Liver (tissue), 3 donors: ENCODE data around the gene INHBC.
A peak's percentile ranks its signal among the peaks of the same experiment; 100 is the strongest.

Experiments used
- EGR1 ChIP-seq, 2 donors: IDR thresholded peaks; 2 replicates each; pipeline ENCODE4 v1.6.1; 2016 to 2018; ENCODE audit warnings: antibody characterized with exemption in 2 of 2, low read depth in 2 of 2
- FOXA2 ChIP-seq: IDR thresholded peaks from 2 replicates; pipeline ENCODE4 v1.6.1; 2016; ENCODE audit warnings: antibody characterized with exemption
- GABPA ChIP-seq, 2 donors: IDR thresholded peaks in 1 of 2; conservative IDR thresholded peaks in 1 of 2; 2 replicates each; pipeline ENCODE4 v1.6.1; 2016; ENCODE audit warnings: antibody characterized with exemption in 2 of 2, mild to moderate bottlenecking in 1 of 2, moderate library complexity in 1 of 2
- HNF4A ChIP-seq, 2 donors: conservative IDR thresholded peaks; 2 replicates each; pipeline ENCODE4 v1.6.1; 2016; ENCODE audit warnings: antibody characterized with exemption in 2 of 2, mild to moderate bottlenecking in 2 of 2
- JUND ChIP-seq, 2 donors: IDR thresholded peaks; 2 replicates each; pipeline ENCODE4 v1.6.1; 2016; ENCODE audit warnings: antibody characterized with exemption in 2 of 2
- RAD21 ChIP-seq, 2 donors: IDR thresholded peaks; 2 replicates each; pipeline ENCODE4 v1.6.1; 2016; ENCODE audit warnings: antibody characterized with exemption in 2 of 2, mild to moderate bottlenecking in 2 of 2
- RXRA ChIP-seq, 2 donors: IDR thresholded peaks; 2 replicates each; pipeline ENCODE4 v1.6.1; 2017 to 2018; ENCODE audit warnings: antibody characterized with exemption in 2 of 2, mild to moderate bottlenecking in 1 of 2
- TAF1 ChIP-seq: conservative IDR thresholded peaks from 2 replicates; pipeline ENCODE4 v1.6.1; 2016; ENCODE audit warnings: antibody characterized with exemption, mild to moderate bottlenecking
- YY1 ChIP-seq: IDR thresholded peaks from 2 replicates; pipeline ENCODE4 v1.6.1; 2016; ENCODE audit warnings: antibody characterized with exemption, mild to moderate bottlenecking
- ZBTB33 ChIP-seq: IDR thresholded peaks from 2 replicates; pipeline ENCODE4 v1.6.1; 2016; ENCODE audit warnings: antibody characterized with exemption
- TF ChIP-seq, protein P1 (sequence below): fragments of 150-350 bp; IDR thresholded peaks from 2 replicates; pipeline ENCODE4 v1.5.1; 2017; ENCODE audit warnings: improper control_type of control experiment, low read depth, low read length; ENCODE audit not compliant: missing input control
- TF ChIP-seq, protein P2 (sequence below): IDR thresholded peaks from 2 replicates; pipeline ENCODE4 v1.6.1; 2016; ENCODE audit warnings: antibody characterized with exemption
- TF ChIP-seq, protein P3 (sequence below): IDR thresholded peaks from 2 replicates; pipeline ENCODE4 v1.6.1; 2016; ENCODE audit warnings: antibody characterized with exemption
- TF ChIP-seq, protein P4 (sequence below): IDR thresholded peaks from 2 replicates; pipeline ENCODE4 v1.6.1; 2016; ENCODE audit warnings: antibody characterized with exemption, mild to moderate bottlenecking
- donor health status: healthy.
- donor health status: healthy.

- TF ChIP-seq, protein P1, sequence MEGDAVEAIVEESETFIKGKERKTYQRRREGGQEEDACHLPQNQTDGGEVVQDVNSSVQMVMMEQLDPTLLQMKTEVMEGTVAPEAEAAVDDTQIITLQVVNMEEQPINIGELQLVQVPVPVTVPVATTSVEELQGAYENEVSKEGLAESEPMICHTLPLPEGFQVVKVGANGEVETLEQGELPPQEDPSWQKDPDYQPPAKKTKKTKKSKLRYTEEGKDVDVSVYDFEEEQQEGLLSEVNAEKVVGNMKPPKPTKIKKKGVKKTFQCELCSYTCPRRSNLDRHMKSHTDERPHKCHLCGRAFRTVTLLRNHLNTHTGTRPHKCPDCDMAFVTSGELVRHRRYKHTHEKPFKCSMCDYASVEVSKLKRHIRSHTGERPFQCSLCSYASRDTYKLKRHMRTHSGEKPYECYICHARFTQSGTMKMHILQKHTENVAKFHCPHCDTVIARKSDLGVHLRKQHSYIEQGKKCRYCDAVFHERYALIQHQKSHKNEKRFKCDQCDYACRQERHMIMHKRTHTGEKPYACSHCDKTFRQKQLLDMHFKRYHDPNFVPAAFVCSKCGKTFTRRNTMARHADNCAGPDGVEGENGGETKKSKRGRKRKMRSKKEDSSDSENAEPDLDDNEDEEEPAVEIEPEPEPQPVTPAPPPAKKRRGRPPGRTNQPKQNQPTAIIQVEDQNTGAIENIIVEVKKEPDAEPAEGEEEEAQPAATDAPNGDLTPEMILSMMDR = no peak
- TF ChIP-seq, protein P2, sequence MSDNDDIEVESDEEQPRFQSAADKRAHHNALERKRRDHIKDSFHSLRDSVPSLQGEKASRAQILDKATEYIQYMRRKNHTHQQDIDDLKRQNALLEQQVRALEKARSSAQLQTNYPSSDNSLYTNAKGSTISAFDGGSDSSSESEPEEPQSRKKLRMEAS = no peak
- TF ChIP-seq YY1 = peak; percentile 29
- TF ChIP-seq ZBTB33 = no peak
- no peak for TF ChIP-seq JUND (IDR thresholded peaks at IDR 0.05)
- TF ChIP-seq EGR1 (IDR thresholded peaks at IDR 0.05; ENCODE audit: low read depth in 2 of 2) = no peak
- TF ChIP-seq, protein P3, sequence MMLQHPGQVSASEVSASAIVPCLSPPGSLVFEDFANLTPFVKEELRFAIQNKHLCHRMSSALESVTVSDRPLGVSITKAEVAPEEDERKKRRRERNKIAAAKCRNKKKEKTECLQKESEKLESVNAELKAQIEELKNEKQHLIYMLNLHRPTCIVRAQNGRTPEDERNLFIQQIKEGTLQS = no peak
- TF ChIP-seq GABPA (IDR thresholded peaks at IDR 0.05 in 1 of 2, conservative IDR thresholded peaks at IDR 0.05 in 1 of 2) = no peak
- TF ChIP-seq TAF1 = no peak
- TF ChIP-seq RAD21 (IDR thresholded peaks at IDR 0.05) = no peak
- TF ChIP-seq, protein P4, sequence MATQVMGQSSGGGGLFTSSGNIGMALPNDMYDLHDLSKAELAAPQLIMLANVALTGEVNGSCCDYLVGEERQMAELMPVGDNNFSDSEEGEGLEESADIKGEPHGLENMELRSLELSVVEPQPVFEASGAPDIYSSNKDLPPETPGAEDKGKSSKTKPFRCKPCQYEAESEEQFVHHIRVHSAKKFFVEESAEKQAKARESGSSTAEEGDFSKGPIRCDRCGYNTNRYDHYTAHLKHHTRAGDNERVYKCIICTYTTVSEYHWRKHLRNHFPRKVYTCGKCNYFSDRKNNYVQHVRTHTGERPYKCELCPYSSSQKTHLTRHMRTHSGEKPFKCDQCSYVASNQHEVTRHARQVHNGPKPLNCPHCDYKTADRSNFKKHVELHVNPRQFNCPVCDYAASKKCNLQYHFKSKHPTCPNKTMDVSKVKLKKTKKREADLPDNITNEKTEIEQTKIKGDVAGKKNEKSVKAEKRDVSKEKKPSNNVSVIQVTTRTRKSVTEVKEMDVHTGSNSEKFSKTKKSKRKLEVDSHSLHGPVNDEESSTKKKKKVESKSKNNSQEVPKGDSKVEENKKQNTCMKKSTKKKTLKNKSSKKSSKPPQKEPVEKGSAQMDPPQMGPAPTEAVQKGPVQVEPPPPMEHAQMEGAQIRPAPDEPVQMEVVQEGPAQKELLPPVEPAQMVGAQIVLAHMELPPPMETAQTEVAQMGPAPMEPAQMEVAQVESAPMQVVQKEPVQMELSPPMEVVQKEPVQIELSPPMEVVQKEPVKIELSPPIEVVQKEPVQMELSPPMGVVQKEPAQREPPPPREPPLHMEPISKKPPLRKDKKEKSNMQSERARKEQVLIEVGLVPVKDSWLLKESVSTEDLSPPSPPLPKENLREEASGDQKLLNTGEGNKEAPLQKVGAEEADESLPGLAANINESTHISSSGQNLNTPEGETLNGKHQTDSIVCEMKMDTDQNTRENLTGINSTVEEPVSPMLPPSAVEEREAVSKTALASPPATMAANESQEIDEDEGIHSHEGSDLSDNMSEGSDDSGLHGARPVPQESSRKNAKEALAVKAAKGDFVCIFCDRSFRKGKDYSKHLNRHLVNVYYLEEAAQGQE = no peak
- TF ChIP-seq RXRA (IDR thresholded peaks at IDR 0.05) = no peak
- no peak for TF ChIP-seq HNF4A (conservative IDR thresholded peaks at IDR 0.05)
- no peak for TF ChIP-seq FOXA2
Observed at GRCh38 chr12:57431654-57432188, 2.9 kb upstream of the INHBC start.
